BLaER1 treated with 17β-estradiol and CSF1 and Interleukin-3, amounts not matched to agents 10 nM and 100 nM (cell line): ENCODE results near the gene MESP2.

Source experiments
- H3K27ac ChIP-seq, 11 experiments: shearing (Covaris generic); formaldehyde crosslinking; 2 replicates each; pipeline ENCODE4 v1.8.1; 2022
- H3K27me3 ChIP-seq, 11 experiments: shearing (Covaris generic); formaldehyde crosslinking; 2 replicates each; pipeline ENCODE4 v1.8.1; 2022
- H3K36me3 ChIP-seq, 11 experiments: shearing (Covaris generic); formaldehyde crosslinking; 2 replicates each; pipeline ENCODE4 v1.8.1; 2022
- H3K4me1 ChIP-seq, 10 experiments: shearing (Covaris generic); formaldehyde crosslinking; 2 replicates each; pipeline ENCODE4 v1.8.1; 2022
- H3K4me2 ChIP-seq, 11 experiments: shearing (Covaris generic); formaldehyde crosslinking; 2 replicates each; pipeline ENCODE4 v1.8.1; 2022
- H3K4me3 ChIP-seq, 10 experiments: shearing (Covaris generic); formaldehyde crosslinking; 2 replicates each; pipeline ENCODE4 v1.8.1; 2022
- H3K9ac ChIP-seq, 11 experiments: shearing (Covaris generic); formaldehyde crosslinking; 2 replicates each; pipeline ENCODE4 v1.8.1; 2022
- H3K9me3 ChIP-seq, 11 experiments: shearing (Covaris generic); formaldehyde crosslinking; replicated peaks in 1 of 11; 2 replicates each; pipeline ENCODE4 v1.8.1; 2022
- H4K20me1 ChIP-seq, 11 experiments: shearing (Covaris generic); formaldehyde crosslinking; 2 replicates each; pipeline ENCODE4 v1.8.1; 2022
- Cebpa-rat ChIP-seq, 11 experiments: shearing (Covaris generic); IDR thresholded peaks; 2 replicates each; pipeline ENCODE4 v1.8.1; 2022

Gene MESP2

DNA sequence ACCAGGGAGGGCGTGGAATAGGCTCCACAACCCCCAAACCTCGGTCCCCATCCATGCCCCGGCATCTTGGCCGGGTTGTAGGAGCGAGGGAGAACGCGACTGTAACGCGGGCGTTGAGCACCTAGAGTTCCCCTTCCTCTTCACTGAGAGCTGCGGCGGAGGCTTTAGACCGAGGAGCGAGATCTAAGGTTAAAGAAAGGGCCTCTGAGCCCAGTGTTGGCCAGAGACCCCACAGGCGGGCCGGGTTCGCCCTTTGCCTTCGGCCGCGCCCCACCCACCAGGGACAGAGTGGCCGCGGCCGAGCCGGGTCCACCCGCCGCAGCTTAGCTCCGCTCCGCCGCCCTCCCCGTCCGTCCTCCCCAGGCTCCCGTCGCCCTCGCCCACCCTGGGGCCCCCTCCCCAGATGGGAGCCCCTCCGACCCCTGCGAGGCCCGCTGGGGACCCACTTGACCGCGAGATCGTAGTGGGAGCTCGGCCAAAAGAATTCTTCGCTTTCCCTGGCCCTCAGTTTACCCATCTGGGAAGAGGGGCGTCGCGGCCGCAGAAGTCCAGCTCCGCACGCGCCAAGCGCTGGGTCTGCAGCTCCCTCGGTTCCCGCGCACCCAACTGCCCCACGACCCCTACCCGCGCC, 38.1 kb downstream of the MESP2 start:
- Histone ChIP-seq H4K20me1 (peaks cover 0 to 39% (median 6%) of the 10 kb centered on the region in 11 experiments; a peak in 11 of 22 replicates), H3K4me3 (peak overlapping the region; percentile 59 to 82 (median 69)), H3K9ac (peak overlapping the region; percentile 35 to 81 (median 71); a peak in 20 of 22 replicates), H3K4me2 (peak overlapping the region; percentile 75 to 94 (median 88)), H3K4me1 (peaks cover 14 to 35% (median 25%) of the 10 kb centered on the region in 10 experiments), H3K36me3 (no peaks in the 10 kb centered on the region; a peak in 2 of 22 replicates), H3K27me3 (peaks cover 22 to 44% (median 31%) of the 10 kb centered on the region in 11 experiments; a peak in 20 of 22 replicates), H3K9me3 (peaks cover 0 to 8% (median 6%) of the 10 kb centered on the region in 11 experiments; a peak in 16 of 22 replicates), H3K27ac (peak overlapping the region in 9 of 11 experiments; percentile 38 to 78 (median 65); a peak in 14 of 22 replicates)
- TF ChIP-seq Cebpa-rat (IDR thresholded peaks at IDR 0.05): no peak

DNA sequence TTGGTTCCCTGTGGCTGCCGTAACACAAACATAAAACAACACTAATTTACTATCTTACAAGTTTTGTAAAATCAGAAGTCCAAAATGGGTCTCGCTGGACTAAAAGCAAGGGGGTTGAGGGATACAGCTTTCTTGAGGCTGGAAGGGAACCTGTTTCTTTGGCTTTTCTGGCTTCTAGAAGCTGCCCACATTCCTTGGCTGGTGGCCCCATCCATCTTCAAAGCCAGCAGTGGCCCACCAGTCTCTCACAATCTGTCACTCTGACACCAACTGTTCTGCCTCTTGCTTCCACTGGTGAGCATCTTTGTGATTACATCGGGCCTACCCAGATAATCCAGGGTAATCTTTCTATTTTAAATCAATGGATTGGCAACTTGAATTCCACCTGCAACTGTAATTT, 39.6 kb downstream of the MESP2 start:
- H4K20me1 ChIP-seq: peaks cover 0 to 24% (median 6%) of the 10 kb centered on the region in 11 experiments; a peak in 10 of 22 replicates
- no peak overlapping the region for H3K9ac ChIP-seq
- peak overlapping the region in 10 of 11 experiments; percentile 75 to 93 (median 87); a peak in 17 of 22 replicates for H3K4me2 ChIP-seq
- H3K4me1 ChIP-seq: peaks cover 14 to 40% (median 26%) of the 10 kb centered on the region in 10 experiments
- no peaks in the 10 kb centered on the region; a peak in 1 of 22 replicates for H3K36me3 ChIP-seq
- H3K27ac ChIP-seq: peak overlapping the region in 4 of 11 experiments; percentile 22 to 72 (median 50); a peak in 7 of 22 replicates
- H3K4me3 ChIP-seq: peak overlapping the region in 6 of 10 experiments; percentile 59 to 78 (median 68); a peak in 7 of 20 replicates
- peaks cover 0 to 8% (median 6%) of the 10 kb centered on the region in 11 experiments; a peak in 16 of 22 replicates for H3K9me3 ChIP-seq
- H3K27me3 ChIP-seq: peaks cover 22 to 44% (median 31%) of the 10 kb centered on the region in 11 experiments; a peak in 20 of 22 replicates
- TF ChIP-seq Cebpa-rat (IDR thresholded peaks at IDR 0.05): no peak

DNA sequence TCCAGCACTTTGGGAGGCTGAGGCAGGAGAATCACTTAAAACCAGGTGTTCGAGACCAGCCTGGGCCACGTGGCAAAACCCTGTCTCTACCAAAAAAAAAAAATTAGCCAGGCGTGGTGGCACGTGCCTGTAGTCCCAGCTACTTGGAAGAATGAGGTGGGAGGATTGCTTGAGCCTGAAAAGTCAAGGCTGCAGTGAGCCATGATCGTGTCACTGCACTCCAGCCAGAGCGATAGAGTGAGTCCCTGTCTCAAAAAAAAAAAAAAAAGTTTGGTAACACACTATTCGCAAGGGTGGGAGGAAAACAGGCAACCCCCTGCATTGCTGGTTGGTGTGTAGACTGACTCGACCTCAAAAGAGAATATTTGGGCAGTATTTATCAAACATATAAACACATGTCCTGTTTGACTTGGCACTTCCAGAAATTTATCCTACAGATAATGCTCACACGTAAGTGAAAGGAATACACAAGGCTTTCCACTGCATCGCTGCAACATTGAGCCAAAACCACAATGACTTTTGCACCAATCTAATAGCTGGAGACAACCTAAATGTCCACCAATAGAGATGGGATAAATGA, 41.7 kb downstream of the MESP2 start:
- Histone ChIP-seq H3K4me1 (peaks cover 21 to 46% (median 35%) of the 10 kb centered on the region in 10 experiments), H3K9me3 (peaks cover 0 to 8% (median 6%) of the 10 kb centered on the region in 11 experiments; a peak in 16 of 22 replicates), H3K27me3 (peaks cover 22 to 50% (median 30%) of the 10 kb centered on the region in 11 experiments; a peak in 20 of 22 replicates), H3K4me3 (no peak overlapping the region), H4K20me1 (peaks cover 0 to 14% (median 0%) of the 10 kb centered on the region in 11 experiments; a peak in 8 of 22 replicates), H3K27ac (no peak overlapping the region), H3K36me3 (no peaks in the 10 kb centered on the region), H3K9ac (no peak overlapping the region), H3K4me2 (no peak overlapping the region; a peak in 1 of 22 replicates)
- no peak for TF ChIP-seq Cebpa-rat (IDR thresholded peaks at IDR 0.05)

DNA sequence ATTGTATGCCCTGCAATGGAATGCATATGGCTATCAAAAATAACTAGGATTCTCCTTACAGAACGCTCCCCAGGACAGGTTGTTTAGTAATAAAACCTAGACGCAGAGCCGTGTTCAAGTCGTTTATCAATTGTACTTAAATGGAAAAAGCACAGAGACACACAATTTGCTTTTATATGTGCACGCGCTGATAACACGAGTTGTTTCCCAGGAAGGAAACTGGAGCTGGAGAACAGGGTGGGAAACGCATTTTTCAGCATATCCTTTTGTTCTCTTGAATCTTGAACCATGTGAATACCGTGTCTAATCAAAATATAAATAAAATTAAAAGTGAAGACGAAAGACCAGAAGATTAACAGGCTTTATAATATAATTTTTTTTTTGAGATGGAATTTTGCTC, 42.2 kb downstream of the MESP2 start:
- Histone ChIP-seq H3K9ac (no peak overlapping the region), H3K4me2 (no peak overlapping the region), H3K27me3 (peaks cover 17 to 45% (median 28%) of the 10 kb centered on the region in 11 experiments; a peak in 20 of 22 replicates), H3K27ac (no peak overlapping the region), H3K9me3 (peaks cover 0 to 8% (median 6%) of the 10 kb centered on the region in 11 experiments; a peak in 16 of 22 replicates), H3K36me3 (no peaks in the 10 kb centered on the region), H3K4me3 (no peak overlapping the region), H3K4me1 (peaks cover 24 to 46% (median 37%) of the 10 kb centered on the region in 10 experiments), H4K20me1 (peaks cover 0 to 9% (median 0%) of the 10 kb centered on the region in 11 experiments; a peak in 7 of 22 replicates)
- no peak for TF ChIP-seq Cebpa-rat (IDR thresholded peaks at IDR 0.05)

DNA sequence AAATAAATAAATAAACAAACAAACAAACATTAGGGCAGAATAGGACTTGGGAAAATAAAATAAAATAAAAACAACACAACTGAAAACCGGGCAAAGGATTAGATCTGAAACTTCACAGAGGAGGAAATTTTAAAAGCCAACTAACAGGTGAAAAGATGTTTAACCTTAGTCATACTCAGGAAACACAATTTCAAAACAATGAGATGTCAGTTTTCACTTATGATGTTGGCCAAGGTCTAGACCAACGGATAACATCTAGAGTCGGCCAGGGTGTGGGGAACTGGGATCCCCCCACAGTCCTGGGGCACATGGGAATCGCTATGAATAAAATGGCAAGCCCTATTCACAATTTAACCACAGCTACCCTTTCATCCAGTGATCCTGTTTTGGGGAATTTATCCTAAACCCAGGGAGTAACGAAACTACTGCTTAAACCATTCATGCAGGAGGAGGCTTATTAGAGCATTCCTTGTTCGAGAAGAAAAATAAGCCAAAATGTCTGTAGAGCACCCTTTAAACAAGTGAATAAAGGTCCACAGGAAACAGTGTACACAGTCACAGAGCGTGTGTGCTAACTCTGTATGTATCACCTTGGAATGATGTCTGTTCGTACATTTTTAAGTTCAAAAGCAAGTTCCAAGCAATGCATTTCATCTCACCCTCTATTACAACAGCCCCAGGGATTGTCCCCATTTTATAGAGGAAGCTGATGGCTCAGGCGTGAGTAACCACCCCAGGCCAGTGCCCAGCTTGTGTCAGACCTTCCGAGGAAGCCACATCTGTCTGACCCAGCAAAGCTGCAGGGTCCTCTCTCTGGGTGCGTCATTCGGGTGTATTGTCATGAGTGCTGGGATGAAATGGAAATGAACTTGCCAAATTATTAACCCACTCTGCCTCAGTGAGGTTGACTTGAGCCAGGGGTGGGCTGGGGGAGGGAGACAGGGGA, 44.8 kb downstream of the MESP2 start:
- Histone ChIP-seq H3K9ac (no peak overlapping the region), H3K36me3 (no peaks in the 10 kb centered on the region), H3K4me1 (peaks cover 30 to 56% (median 44%) of the 10 kb centered on the region in 10 experiments), H3K9me3 (peaks cover 0 to 2% (median under 1%) of the 10 kb centered on the region in 11 experiments; a peak in 8 of 22 replicates), H3K27me3 (peaks cover 0 to 18% (median 2%) of the 10 kb centered on the region in 11 experiments; a peak in 10 of 22 replicates), H3K4me2 (peak overlapping the region in 3 of 11 experiments; percentile 10 to 88 (median 71); a peak in 3 of 22 replicates), H3K27ac (peak overlapping the region in 2 of 11 experiments; percentile 34 to 37; a peak in 3 of 22 replicates), H3K4me3 (no peak overlapping the region), H4K20me1 (no peaks in the 10 kb centered on the region)
- TF ChIP-seq Cebpa-rat (IDR thresholded peaks at IDR 0.05): no peak

DNA sequence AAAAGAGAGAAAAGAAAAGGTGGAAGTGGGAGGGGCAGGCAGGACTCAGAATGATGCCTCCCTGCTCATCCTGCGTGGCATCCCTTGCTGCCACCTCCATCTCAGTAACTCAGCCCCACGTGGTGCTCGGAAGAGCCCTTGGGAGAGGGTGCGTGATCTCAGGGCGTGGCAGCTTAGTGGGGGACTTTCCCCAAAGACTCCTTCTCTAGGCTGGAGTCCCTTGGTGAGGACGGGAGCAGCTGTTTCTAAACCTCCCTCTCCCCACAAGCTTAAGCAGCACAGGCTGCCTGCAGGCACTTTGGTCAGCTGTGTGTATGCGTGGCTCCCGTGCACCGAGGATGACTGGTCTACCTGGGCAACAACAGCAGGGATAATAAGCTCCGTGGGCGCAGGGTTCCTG, 45.9 kb downstream of the MESP2 start:
- Histone ChIP-seq H3K9ac (0 out of 22 replicates have a peak overlapping the region, but pooled peaks of 1 of the 11 experiments have one; percentile 18), H3K4me2 (peak overlapping the region; percentile 21 to 90 (median 48); a peak in 19 of 22 replicates), H3K36me3 (no peaks in the 10 kb centered on the region), H3K4me3 (no peak overlapping the region), H3K27ac (peak overlapping the region in 3 of 11 experiments; percentile 32 to 48 (median 36); a peak in 4 of 22 replicates), H3K9me3 (no peaks in the 10 kb centered on the region), H3K27me3 (peaks cover 0 to 11% (median 0%) of the 10 kb centered on the region in 11 experiments; a peak in 4 of 22 replicates), H3K4me1 (peaks cover 30 to 64% (median 46%) of the 10 kb centered on the region in 10 experiments), H4K20me1 (peaks cover 0 to 2% (median 0%) of the 10 kb centered on the region in 11 experiments; a peak in 1 of 22 replicates)
- TF ChIP-seq Cebpa-rat (IDR thresholded peaks at IDR 0.05): no peak

DNA sequence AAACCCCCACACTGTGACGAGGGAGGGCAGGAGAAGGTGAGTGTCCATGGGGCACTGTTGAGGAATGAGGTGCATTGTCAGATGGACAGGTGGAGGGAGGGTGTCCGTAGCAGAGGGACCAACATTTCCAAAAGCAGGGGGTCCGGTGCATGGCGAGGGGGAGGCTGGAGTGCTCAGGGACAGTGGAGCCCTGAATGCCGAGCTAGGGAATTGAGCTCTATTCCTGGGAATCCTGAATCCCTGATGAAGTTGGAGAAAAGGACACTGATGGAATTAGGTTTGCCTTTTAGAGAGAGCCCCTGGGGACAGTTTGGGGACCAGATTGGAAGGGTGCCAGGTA, 46.4 kb downstream of the MESP2 start:
- H3K9me3 ChIP-seq: no peaks in the 10 kb centered on the region
- H3K4me2 ChIP-seq: peak overlapping the region; percentile 21 to 90 (median 48); a peak in 19 of 22 replicates
- no peak for TF ChIP-seq Cebpa-rat (IDR thresholded peaks at IDR 0.05)
- peaks cover 0 to 11% (median 0%) of the 10 kb centered on the region in 11 experiments; a peak in 4 of 22 replicates for H3K27me3 ChIP-seq
- peaks cover 0 to 4% (median 0%) of the 10 kb centered on the region in 11 experiments; a peak in 1 of 22 replicates for H4K20me1 ChIP-seq
- H3K27ac ChIP-seq: peak overlapping the region in 2 of 11 experiments; percentile 18 to 48; a peak in 3 of 22 replicates
- peaks cover 30 to 70% (median 48%) of the 10 kb centered on the region in 10 experiments for H3K4me1 ChIP-seq
- H3K4me3 ChIP-seq: no peak overlapping the region
- 0 out of 22 replicates have a peak overlapping the region, but pooled peaks of 1 of the 11 experiments have one; percentile 18 for H3K9ac ChIP-seq
- H3K36me3 ChIP-seq: no peaks in the 10 kb centered on the region
